Neural cell (in vitro differentiated cells): ENCODE results near the gene GPR21. TPM values are rescaled to one million over a fixed set of nuclear protein-coding genes. Genes with fewer than 3 reads are reported as not detected.
A peak's percentile ranks its signal among the peaks of the same experiment; 100 is the strongest.

ENCODE experiments used
- H2AFZ ChIP-seq: fragments of 200-600, 300-800 bp; sonication (generic), shearing (Covaris generic); 2 replicates; pipeline ENCODE4 v1.6.0; 2014; ENCODE audit warnings: low read depth, mild to moderate bottlenecking, antibody characterized with exemption, low read length, moderate library complexity
- H3F3A ChIP-seq: fragments of 200-600 bp; shearing (Covaris generic); 2 replicates; pipeline ENCODE4 v1.6.1; 2016; ENCODE audit warnings: mild to moderate bottlenecking, moderate library complexity, mixed read lengths, antibody characterized with exemption, low read length; ENCODE audit not compliant: insufficient read depth, poor library complexity, severe bottlenecking
- H3K27ac ChIP-seq: fragments of 200-600, 300-800 bp; sonication (generic), shearing (Covaris generic); 2 replicates; pipeline ENCODE4 v1.5.1; 2014; ENCODE audit warnings: mild to moderate bottlenecking, low read length, moderate library complexity
- H3K27me3 ChIP-seq: fragments of 300-800, 200-600 bp; sonication (generic), shearing (Covaris generic); 2 replicates; pipeline ENCODE4 v1.6.0; 2014; ENCODE audit warnings: mild to moderate bottlenecking, low read depth, low read length, moderate library complexity; ENCODE audit not compliant: insufficient read depth
- H3K36me3 ChIP-seq: fragments of 300-800, 200-600 bp; sonication (generic), shearing (Covaris generic); 2 replicates; pipeline ENCODE4 v1.5.1; 2014; ENCODE audit warnings: mild to moderate bottlenecking, antibody characterized with exemption, low read length, moderate library complexity; ENCODE audit not compliant: insufficient read depth
- H3K4me2 ChIP-seq: fragments of 300-800, 200-600 bp; sonication (generic), shearing (Covaris generic); 2 replicates; pipeline ENCODE4 v1.6.0; 2014; ENCODE audit warnings: mild to moderate bottlenecking, low read length
- H3K4me3 ChIP-seq: fragments of 300-800, 200-600 bp; sonication (generic), shearing (Covaris generic); 2 replicates; pipeline ENCODE4 v1.5.1; 2014; ENCODE audit warnings: mild to moderate bottlenecking, low read length, moderate library complexity
- H3K79me2 ChIP-seq: fragments of 200-600 bp; shearing (Covaris generic); replicated peaks from 2 replicates; pipeline ENCODE4 v1.6.0; 2014; ENCODE audit warnings: mild to moderate bottlenecking, low read length, moderate library complexity; ENCODE audit not compliant: insufficient read depth
- H3K9ac ChIP-seq: fragments of 300-800, 200-600 bp; sonication (generic), shearing (Covaris generic); 2 replicates; pipeline ENCODE4 v1.6.1; 2016; ENCODE audit warnings: mild to moderate bottlenecking, low read length, mixed read lengths
- H3K9me2 ChIP-seq: fragments of 200-600 bp; shearing (Covaris generic); 2 replicates; pipeline ENCODE4 v1.6.1; 2016; ENCODE audit warnings: mild to moderate bottlenecking, low read length, mixed read lengths; ENCODE audit not compliant: insufficient read depth
- H3K9me3 ChIP-seq: fragments of 200-600, 300-800 bp; sonication (generic), shearing (Covaris generic); 2 replicates; pipeline ENCODE4 v1.6.1; 2016; ENCODE audit warnings: mild to moderate bottlenecking, mixed run types, low read length, moderate library complexity, mixed read lengths
- H4K20me1 ChIP-seq: fragments of 200-600 bp; shearing (Covaris generic); 2 replicates; pipeline ENCODE4 v1.6.1; 2016; ENCODE audit warnings: mild to moderate bottlenecking, mixed run types; ENCODE audit not compliant: insufficient read depth
- EP300 ChIP-seq: fragments of 450-650 bp; conservative IDR thresholded peaks from 2 replicates; pipeline ENCODE4 v1.6.1; 2014; ENCODE audit warnings: antibody characterized with exemption, mild to moderate bottlenecking, moderate library complexity; ENCODE audit not compliant: poor library complexity, severe bottlenecking
- EZH2 ChIP-seq: fragments of 200-600, 300-800 bp; shearing (Covaris generic), sonication (generic); IDR thresholded peaks from 2 replicates; pipeline ENCODE4 v1.6.1; 2014; ENCODE audit warnings: antibody characterized with exemption, low read length, borderline replicate concordance, mild to moderate bottlenecking; ENCODE audit not compliant: insufficient read depth, poor library complexity, severe bottlenecking
- MXI1 ChIP-seq: fragments of 450-650 bp; conservative IDR thresholded peaks from 2 replicates; pipeline ENCODE4 v1.6.1; 2014; ENCODE audit warnings: antibody characterized with exemption, mild to moderate bottlenecking; ENCODE audit not compliant: poor library complexity, severe bottlenecking
- POLR2AphosphoS5 ChIP-seq: IDR thresholded peaks from 2 replicates; pipeline ENCODE4 v1.6.1; 2012
- RAD21 ChIP-seq: fragments of 450-650 bp; conservative IDR thresholded peaks from 2 replicates; pipeline ENCODE4 v1.6.1; 2014; ENCODE audit warnings: antibody characterized with exemption, mild to moderate bottlenecking, moderate library complexity
- SMC3 ChIP-seq: fragments of 450-650 bp; conservative IDR thresholded peaks from 2 replicates; pipeline ENCODE4 v1.6.1; 2014; ENCODE audit warnings: antibody characterized with exemption, mild to moderate bottlenecking, moderate library complexity; ENCODE audit not compliant: poor library complexity
- TAF1 ChIP-seq: IDR thresholded peaks from 2 replicates; pipeline ENCODE4 v1.6.1; 2012; ENCODE audit warnings: low read depth
- polyA plus RNA-seq: library from polyadenylated mRNA; depleted of rRNA; stranded (reverse); fragments of >200 nt; gene quantifications from 2 replicates; pipeline ENCODE4 v1.2.3, GENCODE V29; 2014
- TF ChIP-seq, protein P1 (sequence below): IDR thresholded peaks from 2 replicates; pipeline ENCODE4 v1.6.1; 2012; ENCODE audit warnings: borderline replicate concordance
- TF ChIP-seq, protein P2 (sequence below): fragments of 450-650 bp; IDR thresholded peaks from 2 replicates; pipeline ENCODE4 v1.5.1; 2014; ENCODE audit warnings: antibody characterized with exemption, mild to moderate bottlenecking, moderate library complexity; ENCODE audit not compliant: poor library complexity, severe bottlenecking

The GPR21 gene
- polyA plus RNA-seq, 1 donor from 2014 or later: 2.2 TPM

DNA sequence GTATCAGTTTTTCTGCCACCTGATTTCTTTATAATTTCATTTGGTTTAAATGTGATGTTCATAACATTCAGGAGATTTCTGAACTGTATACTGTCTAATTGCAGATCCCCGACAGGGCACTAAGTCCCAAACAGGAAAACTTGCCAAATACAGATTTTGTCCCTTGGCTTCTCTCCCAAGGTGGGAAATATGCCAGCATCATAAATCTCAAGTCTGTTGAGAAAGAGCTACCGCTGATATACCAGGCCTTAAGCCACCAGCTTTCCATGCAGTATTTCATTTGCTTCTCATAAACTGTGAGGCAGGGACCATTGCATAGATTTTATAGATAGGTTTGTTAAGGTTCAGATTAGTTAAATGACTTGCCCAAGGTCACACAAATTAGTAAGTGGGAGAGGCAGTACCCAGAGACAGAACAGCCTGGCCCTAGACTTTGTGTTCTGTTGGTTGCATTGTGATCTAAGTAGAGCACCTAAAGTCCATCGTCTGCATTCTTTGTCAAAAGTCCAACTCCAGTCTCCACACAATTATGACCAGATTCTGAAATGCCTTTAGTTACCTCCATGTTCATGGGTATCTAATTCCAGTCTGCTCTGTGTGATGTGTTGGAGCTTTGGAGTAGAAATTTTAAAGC lies 16.2 kb downstream of the GPR21 start:
- Histone ChIP-seq H3K9me2 (no peaks in the 10 kb centered on the region), H3K36me3 (no peaks in the 10 kb centered on the region), H2AFZ (no peak overlapping the region), H3K79me2 (no peaks in the 10 kb centered on the region), H3K9me3 (no peaks in the 10 kb centered on the region), H3F3A (no peaks in the 10 kb centered on the region), H3K27me3 (no peaks in the 10 kb centered on the region), H4K20me1 (no peaks in the 10 kb centered on the region), H3K4me3 (no peak overlapping the region), H3K9ac (no peak overlapping the region), H3K27ac (peak overlapping the region; percentile 30), H3K4me2 (no peak overlapping the region)
- no peak for TF ChIP-seq TAF1
- TF ChIP-seq, protein P1, sequence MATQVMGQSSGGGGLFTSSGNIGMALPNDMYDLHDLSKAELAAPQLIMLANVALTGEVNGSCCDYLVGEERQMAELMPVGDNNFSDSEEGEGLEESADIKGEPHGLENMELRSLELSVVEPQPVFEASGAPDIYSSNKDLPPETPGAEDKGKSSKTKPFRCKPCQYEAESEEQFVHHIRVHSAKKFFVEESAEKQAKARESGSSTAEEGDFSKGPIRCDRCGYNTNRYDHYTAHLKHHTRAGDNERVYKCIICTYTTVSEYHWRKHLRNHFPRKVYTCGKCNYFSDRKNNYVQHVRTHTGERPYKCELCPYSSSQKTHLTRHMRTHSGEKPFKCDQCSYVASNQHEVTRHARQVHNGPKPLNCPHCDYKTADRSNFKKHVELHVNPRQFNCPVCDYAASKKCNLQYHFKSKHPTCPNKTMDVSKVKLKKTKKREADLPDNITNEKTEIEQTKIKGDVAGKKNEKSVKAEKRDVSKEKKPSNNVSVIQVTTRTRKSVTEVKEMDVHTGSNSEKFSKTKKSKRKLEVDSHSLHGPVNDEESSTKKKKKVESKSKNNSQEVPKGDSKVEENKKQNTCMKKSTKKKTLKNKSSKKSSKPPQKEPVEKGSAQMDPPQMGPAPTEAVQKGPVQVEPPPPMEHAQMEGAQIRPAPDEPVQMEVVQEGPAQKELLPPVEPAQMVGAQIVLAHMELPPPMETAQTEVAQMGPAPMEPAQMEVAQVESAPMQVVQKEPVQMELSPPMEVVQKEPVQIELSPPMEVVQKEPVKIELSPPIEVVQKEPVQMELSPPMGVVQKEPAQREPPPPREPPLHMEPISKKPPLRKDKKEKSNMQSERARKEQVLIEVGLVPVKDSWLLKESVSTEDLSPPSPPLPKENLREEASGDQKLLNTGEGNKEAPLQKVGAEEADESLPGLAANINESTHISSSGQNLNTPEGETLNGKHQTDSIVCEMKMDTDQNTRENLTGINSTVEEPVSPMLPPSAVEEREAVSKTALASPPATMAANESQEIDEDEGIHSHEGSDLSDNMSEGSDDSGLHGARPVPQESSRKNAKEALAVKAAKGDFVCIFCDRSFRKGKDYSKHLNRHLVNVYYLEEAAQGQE: no peak
- TF ChIP-seq POLR2AphosphoS5: no peak
- TF ChIP-seq, protein P2, sequence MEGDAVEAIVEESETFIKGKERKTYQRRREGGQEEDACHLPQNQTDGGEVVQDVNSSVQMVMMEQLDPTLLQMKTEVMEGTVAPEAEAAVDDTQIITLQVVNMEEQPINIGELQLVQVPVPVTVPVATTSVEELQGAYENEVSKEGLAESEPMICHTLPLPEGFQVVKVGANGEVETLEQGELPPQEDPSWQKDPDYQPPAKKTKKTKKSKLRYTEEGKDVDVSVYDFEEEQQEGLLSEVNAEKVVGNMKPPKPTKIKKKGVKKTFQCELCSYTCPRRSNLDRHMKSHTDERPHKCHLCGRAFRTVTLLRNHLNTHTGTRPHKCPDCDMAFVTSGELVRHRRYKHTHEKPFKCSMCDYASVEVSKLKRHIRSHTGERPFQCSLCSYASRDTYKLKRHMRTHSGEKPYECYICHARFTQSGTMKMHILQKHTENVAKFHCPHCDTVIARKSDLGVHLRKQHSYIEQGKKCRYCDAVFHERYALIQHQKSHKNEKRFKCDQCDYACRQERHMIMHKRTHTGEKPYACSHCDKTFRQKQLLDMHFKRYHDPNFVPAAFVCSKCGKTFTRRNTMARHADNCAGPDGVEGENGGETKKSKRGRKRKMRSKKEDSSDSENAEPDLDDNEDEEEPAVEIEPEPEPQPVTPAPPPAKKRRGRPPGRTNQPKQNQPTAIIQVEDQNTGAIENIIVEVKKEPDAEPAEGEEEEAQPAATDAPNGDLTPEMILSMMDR: no peak
- TF ChIP-seq EP300: no peak
- no peak for TF ChIP-seq SMC3
- TF ChIP-seq EZH2: no peak
- TF ChIP-seq MXI1: no peak
- TF ChIP-seq RAD21: no peak

DNA sequence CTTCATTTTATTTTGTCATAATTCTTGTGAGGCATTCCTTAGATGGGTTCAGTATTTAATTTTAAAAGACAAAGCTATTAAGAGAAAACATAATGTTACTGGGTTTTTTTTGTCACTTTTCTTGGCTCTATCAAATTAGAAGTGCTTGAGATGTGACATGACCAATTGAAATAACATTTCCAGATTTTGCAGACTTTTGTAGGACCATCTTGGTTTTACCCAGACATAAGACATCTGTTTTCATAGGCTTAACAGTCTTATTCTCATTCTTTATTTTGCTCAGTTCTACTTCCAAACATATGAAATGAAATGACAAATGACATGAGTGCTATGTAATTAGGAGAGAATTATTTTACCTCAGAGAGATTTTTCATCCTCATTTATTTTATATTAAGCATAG lies 19.6 kb downstream of the GPR21 start:
- no peaks in the 10 kb centered on the region for H3K9me3 ChIP-seq

More for the DNA sequence above, 19.6 kb downstream of the GPR21 start:
- TF ChIP-seq RAD21 (no peak), TAF1 (no peak), POLR2AphosphoS5 (no peak)
- TF ChIP-seq, protein P1: no peak
- no peaks in the 10 kb centered on the region for H3K36me3 ChIP-seq
- no peaks in the 10 kb centered on the region for H3K27me3 ChIP-seq
- no peaks in the 10 kb centered on the region for H3F3A ChIP-seq
- H3K79me2 ChIP-seq: no peaks in the 10 kb centered on the region
- H4K20me1 ChIP-seq: no peaks in the 10 kb centered on the region
- H3K4me3 ChIP-seq: no peak overlapping the region
- no peak overlapping the region for H3K27ac ChIP-seq
- no peak overlapping the region for H3K9ac ChIP-seq
- no peak overlapping the region for H2AFZ ChIP-seq
- H3K4me2 ChIP-seq: no peak overlapping the region
- no peaks in the 10 kb centered on the region for H3K9me2 ChIP-seq
